GM18909 (cell line): ENCODE data around the gene CPNE6.
"Not testable (repeated sequence)": the region's sequence is repeated elsewhere in the genome, so short reads cannot be mapped to it uniquely, and the experiment has no call there.

Experiments used
- ATAC-seq: cut with Tn5 transposase; IDR thresholded peaks from one replicate; pipeline ENCODE4 v1.9.1; 2021; ENCODE audit warnings: mild to moderate bottlenecking; ENCODE audit not compliant: unreplicated experiment, poor library complexity

The CPNE6 gene

GRCh38 chr14:24100197-24100981 lies 29.0 kb downstream of the CPNE6 start:
- ATAC-seq, result no peak

- ATAC-seq, result no peak
These were observed 29.7 kb downstream of the CPNE6 start for GRCh38 chr14:24100982-24101494.

GRCh38 chr14:24102357-24103048 lies 31.1 kb downstream of the CPNE6 start:
- no peak for ATAC-seq

GRCh38 chr14:24103451-24103850 lies 32.1 kb downstream of the CPNE6 start:
- ATAC-seq, result no peak

GRCh38 chr14:24105609-24106239 lies 34.4 kb downstream of the CPNE6 start:
- not testable (repeated sequence) for ATAC-seq

GRCh38 chr14:24106672-24107271 lies 35.4 kb downstream of the CPNE6 start:
- ATAC-seq, result no peak

- peak; percentile 36 for ATAC-seq
These were observed 37.0 kb downstream of the CPNE6 start for GRCh38 chr14:24108336-24108874.

- no peak for ATAC-seq
These were observed 38.7 kb downstream of the CPNE6 start for GRCh38 chr14:24110060-24110459.

- ATAC-seq, result no peak
These were observed 39.2 kb downstream of the CPNE6 start for GRCh38 chr14:24110523-24110922.

GRCh38 chr14:24113379-24113800 lies 42.0 kb downstream of the CPNE6 start:
- ATAC-seq, result peak; percentile 0

- ATAC-seq, result peak; percentile 37
These were observed 42.6 kb downstream of the CPNE6 start for GRCh38 chr14:24113801-24114531.

- ATAC-seq, result peak; percentile 87
These were observed 43.4 kb downstream of the CPNE6 start, which contains the start of the genes DCAF11 and NRL for GRCh38 chr14:24114532-24115421. TSS of gene DCAF11 (plus strand) at chr14:24114777. CDS start at chr14:24115595, 818 bp downstream. TSS of gene NRL (minus strand) at chr14:24114949. CDS start at chr14:24082848, 32,101 bp downstream.

- no peak for ATAC-seq
These were observed 44.2 kb downstream of the CPNE6 start for GRCh38 chr14:24115422-24116127.

- ATAC-seq, result no peak
These were observed 44.9 kb downstream of the CPNE6 start for GRCh38 chr14:24116128-24116814.

GRCh38 chr14:24117179-24117578 lies 45.8 kb downstream of the CPNE6 start:
- no peak for ATAC-seq

GRCh38 chr14:24119691-24120090 lies 48.3 kb downstream of the CPNE6 start:
- ATAC-seq, result no peak

- no peak for ATAC-seq
These were observed 49.8 kb downstream of the CPNE6 start for GRCh38 chr14:24121210-24121609.
